ENCODE measurements around the gene COL19A1.
A peak's percentile ranks its signal among the peaks of the same experiment; 100 is the strongest.

Gene COL19A1

DNA sequence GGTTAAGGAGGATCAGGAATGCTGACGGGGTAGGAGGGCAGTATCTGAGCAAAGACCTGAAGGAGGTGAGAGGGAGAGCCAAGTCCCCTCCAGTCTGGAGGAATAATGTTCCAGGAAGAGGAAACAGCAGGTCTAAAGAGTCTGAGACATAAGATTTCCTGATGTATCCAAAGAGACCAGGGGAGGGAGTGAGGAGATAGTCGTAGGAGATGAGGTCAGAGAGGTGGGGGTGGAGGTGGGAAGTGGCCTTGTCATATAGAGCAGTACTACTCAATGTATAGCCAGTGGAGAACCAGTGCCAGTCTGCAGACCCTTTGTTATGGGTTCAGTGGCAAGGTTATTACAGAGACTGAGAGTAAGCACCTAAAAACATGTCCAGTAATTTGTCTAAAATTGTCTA, 305.9 kb downstream of the COL19A1 start:
- no peak for DNase-seq (ENCODE audit: low spot score)

DNA sequence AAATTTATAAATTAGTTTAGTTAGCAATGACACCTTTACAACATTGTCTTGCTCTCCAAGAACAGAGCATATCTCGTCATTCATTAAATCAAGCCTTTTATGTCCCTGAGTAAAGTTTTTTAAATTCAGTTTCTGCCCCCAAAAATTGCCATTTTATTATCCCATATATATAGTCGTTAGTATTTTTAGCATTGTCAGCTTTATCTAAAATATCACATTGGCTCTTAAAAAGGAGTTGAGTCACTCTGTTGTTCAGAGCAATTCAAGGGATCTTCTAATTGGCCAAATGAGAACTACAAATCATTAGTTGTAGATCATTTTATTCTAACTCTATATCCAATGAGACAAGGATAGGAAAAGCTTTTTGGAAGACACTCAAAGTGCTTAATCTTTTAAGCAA, 309.4 kb downstream of the COL19A1 start:
- DNase-seq (ENCODE audit: low spot score) = no peak

DNA sequence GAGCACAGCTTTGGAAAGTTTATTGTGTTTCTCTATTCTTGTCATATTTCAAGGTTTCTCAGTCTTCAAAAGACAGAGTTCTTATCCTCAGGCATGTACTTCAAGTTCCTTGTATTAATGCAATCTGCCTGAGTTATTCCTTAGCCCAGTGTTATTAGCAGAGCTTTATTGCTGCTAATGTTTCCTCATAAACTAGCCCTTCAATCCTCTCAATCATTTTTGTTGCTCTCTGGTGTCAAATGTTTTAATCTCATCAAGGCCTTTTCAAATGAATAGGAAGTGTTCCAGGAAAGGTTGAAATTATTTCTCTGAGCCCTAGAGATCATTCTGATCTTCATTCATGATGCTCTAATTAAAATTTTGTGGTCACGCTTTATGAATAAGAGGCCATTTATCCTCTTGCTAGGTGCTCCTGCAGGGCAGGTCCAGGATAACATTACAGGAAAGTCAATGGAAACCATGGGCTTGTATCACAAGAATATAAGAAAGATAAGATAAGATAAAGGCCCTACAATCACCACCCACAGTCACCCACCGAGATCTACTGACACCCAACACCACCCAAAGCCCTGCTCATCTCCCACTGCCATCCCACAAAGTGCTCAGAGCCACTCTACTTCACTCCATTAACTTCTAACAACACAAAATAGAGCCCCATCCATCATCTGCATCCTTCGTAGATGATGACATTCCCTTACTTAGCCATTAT, 310.6 kb downstream of the COL19A1 start:
- no peak for DNase-seq (ENCODE audit: low spot score)

DNA sequence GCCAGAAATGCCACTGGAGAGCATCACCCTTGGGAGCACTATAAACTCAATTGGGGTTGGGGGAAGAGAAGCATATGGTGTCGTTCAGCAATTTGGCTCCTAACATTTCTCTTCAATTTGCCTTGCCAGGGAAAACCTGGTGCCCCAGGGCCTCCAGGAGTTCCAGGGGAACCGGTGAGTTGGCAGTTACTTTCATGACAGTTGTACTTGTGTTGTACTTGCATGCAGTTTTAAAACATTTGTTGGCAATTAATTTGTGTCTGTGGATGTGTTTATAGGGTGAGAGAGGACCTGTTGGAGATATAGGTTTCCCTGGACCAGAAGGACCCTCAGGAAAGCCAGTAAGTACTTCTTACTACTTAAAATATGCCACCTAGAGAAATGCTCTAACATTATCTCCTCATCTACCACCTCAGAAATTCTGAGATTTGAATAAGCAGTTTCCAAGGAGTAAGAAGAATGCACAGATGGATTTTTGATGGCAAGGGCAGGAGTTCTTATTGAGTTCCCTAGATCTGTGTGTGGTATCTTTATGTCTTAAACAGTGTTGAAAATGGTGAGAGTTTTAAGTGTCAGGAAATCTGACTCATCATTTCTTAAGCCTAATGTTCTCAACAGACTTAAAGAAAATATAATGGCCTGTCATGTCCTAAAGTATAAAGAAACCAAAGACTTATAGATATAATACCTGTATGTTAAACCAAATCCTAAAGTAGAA, 314.0 kb downstream of the COL19A1 start:
- DNase-seq (ENCODE audit: low spot score) = no peak

DNA sequence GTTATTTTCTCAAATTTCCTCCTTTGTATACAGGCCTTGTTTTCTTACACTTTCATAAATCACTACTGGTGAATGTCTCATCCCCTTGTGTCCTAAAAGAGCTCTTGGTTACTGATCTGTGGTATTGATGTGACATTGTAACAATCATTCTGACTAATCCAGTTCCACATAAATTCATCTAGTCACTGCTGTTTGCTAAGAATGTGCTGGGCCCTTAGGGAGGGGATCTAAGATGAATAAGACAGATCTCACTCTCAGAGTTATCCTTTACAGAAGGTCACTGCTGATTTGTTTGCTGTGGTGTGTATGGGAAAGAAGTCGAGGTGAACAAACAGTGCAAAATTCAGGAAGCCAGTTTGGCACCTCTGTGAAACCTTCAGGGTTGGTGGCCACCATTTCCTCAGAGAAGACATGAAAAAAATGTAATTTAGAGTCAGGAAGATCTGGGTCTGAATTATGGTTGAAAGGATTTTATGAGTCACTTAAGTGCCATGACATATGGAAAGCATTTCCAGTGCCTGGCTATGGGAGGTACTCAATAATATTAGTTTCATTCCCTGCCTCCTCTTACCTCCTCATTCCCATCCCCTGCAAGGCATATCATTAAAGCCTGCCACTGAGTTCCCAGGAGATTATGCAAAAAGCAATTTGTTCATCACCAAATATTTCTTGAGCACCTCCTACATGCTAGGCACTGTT, 314.7 kb downstream of the COL19A1 start:
- DNase-seq (ENCODE audit: low spot score) = no peak

DNA sequence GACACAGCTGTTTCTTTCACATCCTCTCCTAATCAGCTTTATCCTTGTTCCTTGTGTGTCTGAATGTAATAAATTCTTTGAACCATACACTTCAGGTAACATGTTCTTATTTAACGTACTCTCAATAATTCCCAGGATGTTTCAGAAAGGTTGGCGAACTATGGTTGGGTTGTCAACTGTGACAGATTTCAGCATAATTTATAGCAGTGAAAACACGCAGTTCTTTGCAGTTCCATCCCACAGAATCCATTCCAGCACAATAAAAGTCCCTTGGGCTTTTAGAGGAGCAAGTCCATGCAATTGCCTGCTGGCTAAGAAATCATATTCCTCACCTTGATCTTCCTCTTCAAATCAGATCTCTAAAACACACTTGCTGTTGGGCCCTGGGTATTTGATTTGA, 317.2 kb downstream of the COL19A1 start:
- DNase-seq (ENCODE audit: low spot score) = no peak

DNA sequence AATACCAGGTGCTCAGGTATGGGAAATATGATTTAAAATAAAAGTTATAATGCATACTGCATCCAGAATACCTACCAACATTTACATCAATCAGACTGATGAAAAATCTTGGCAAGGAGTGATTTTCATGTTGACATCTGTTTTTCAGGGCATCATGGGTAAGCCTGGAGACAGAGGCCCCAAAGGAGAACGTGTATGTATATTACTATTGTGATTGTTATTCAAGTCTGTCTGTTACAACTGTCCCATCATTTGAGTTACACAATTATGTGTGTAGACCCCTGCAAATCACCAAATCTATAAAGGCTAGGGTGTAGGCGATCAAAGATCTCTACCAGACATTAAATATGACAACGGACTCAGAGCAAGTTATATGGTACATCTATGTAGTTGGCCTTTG, 318.4 kb downstream of the COL19A1 start:
- DNase-seq (ENCODE audit: low spot score) = no peak

DNA sequence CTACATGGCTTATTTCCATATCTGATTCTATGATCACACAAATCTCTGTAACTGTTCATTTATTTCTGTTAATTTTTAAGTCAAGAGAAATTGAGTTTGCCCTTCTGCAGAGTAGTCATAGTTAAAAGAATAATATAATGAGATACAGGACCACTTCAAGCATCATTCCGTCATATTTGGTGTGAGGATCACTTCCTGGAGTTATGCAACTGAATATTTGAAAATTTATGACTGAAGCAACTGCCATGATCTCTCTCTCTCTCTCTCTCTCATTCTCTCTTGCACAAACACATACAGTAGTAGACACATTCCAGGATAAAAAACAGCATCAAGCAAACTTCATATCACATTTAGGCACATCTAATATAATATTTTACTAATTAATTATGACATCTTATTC, 320.1 kb downstream of the COL19A1 start:
- DNase-seq (ENCODE audit: low spot score) = no peak

DNA sequence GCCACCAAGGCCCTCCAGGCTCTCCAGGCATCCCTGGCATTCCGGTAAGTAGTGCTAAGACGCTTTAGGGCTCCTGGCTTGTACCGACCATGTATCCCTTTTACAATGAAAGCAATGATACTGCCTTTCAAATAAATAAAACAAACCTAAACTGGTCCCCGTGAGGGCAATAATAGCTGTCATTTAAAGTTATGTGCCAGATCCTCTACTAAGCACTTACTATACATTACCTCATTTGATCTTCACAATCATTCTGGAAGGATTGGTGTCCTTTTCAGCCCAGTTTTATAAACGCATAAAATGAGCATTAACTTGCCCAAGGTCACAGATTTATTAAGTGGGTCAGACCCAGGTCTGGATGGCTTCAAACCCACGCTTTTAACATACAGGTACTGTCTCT, 321.8 kb downstream of the COL19A1 start:
- DNase-seq (ENCODE audit: low spot score) = no peak

DNA sequence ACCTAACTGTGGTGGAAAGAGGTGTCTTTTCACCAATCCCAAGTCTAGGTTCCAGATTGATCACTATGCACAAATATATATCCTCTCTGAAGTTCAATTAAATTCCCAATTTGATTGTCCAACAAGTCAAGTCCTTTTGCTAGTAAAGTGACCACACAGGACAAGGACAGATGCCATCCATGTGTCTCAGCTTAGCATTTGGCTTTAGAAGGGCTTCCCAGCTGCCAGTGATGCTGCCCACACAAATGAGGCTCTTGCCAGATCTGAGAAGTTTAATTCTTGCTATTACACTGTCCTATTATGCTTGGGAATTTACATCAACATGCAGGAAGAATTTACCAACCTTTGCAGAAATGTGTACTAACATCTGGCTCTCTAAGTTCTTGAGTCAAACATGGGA, 328.1 kb downstream of the COL19A1 start:
- no peak for DNase-seq (ENCODE audit: low spot score)

DNA sequence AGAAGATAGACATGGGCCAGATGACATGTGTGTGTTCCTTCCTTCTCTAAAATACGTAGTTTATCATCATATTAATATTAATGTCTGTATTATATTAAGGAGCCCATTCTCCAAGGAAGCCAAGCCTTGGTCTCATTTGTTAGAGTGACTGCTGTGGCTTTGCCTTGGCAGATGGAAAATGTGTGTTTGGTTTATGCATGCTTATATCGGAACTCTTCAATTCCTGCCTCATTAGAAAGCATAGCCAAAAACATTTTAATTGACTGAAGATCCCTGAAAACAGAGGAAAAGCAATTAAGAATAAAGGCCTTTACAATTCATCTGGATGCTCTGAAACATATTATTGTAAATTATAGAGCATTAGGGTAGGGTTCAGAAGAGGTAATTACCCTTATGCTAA, 330.2 kb downstream of the COL19A1 start:
- no peak for DNase-seq (ENCODE audit: low spot score)

DNA sequence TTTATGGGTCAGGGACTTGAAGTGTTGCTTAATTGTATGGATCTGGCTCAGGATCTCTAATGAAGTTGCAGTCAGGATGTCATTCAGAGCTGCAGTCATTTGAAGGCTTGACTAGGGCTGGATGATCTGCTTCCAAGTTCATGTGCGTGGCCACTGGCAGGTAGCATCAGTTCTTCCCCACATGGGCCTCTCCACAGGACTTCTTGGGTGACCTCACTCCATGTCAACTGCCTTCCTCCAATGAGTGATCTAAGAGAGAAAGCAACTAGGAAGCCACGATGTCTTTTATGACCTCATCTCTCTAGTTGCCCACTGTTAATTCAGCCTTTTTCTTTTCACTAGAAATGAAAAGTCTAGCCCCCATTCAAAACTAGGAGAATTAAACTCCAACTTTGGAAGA, 332.4 kb downstream of the COL19A1 start:
- no peak for DNase-seq (ENCODE audit: low spot score)

DNA sequence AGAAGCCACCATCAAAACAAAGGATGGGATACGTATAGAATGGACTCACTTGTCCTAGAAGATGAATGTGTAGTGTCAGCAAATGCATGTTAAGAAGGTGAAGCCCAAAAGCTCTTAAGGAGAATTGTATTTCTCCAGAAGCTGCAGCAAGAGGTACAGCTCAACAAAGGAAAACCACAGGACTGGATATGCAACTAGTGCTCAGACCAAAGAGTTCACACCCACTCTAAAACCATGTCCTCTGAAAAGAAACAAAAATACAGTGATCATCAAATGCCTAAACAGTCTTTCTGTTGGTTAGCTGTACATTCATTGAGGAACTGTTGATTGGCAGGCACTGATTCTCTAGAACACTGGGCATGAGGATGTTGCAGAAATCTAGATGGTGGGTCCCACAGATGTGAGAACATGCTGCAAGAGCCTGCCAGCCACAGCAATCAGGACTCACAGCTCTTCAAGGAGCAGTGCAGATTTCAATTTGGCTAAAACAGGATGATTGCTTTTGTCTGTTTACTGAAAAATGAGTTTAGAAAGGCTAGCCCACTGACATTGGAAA, 342.0 kb downstream of the COL19A1 start:
- no peak for DNase-seq (ENCODE audit: low spot score)

DNA sequence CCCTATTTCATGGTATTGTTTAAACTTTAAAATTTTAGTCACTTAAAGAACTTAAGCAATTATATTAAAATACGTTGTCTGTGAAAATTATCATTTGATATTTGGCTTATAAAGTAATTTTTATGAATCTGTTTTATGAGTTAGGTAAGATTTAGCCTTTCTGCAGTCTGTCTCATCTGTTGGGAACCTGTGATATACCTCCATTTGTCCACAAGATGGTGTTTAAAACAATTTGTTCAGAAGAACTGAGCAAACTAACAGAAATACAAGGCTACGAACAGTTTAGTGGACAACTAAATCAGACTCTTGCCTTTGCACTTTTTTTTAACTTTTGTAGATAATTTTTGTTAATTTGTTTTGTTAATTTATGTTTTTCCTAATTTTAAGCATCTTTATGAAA, 344.1 kb downstream of the COL19A1 start:
- peak; percentile 12 for DNase-seq (ENCODE audit: low spot score)

DNA sequence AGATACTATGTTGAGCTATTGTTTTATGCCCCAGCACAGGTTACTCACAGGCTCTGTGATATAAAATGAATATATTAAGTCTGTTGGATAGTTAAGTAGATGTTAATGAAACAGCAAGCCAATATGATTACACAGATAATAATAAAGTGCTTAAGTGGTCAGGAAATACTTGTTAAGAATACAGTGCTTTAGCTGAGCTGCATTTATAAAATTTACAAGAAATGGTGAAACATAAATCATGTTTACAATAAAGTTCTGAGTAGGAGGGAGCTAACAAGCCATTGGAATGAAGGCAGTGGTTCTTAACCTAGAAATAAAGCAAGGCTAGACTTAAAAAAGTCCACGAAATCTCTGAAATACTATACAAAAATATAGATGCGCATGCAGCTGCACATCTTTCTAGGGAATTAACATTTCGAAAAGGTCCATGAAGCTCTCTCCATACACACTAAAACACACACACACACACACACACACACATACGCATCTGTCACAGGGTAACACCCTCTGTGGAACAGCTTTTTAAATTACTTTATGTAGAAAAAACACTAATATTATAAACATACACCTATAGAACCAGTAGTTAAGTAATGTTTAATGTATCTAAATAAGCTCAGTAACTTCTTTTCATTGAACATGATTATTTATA, 349.2 kb downstream of the COL19A1 start:
- no peak for DNase-seq (ENCODE audit: low spot score)

DNA sequence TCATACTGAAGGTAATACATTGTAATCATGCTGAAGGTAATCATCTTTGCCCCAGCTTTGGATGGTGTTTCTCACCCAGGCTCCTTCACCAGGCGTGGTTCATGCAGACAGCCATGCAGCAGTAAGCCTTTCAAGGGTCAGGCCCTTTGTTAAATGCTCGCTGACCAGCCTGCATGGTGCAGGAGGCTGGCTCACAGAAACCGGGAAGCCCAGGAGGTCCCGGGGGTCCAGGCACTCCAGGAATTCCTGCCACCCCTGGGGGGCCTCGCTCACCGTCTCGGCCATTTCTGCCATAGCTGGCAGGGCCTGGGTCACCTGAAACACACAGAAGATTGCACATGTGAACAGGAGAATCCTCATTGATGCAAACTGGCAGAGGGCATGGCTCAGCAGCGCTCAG, 350.4 kb downstream of the COL19A1 start:
- DNase-seq (ENCODE audit: low spot score) = no peak

DNA sequence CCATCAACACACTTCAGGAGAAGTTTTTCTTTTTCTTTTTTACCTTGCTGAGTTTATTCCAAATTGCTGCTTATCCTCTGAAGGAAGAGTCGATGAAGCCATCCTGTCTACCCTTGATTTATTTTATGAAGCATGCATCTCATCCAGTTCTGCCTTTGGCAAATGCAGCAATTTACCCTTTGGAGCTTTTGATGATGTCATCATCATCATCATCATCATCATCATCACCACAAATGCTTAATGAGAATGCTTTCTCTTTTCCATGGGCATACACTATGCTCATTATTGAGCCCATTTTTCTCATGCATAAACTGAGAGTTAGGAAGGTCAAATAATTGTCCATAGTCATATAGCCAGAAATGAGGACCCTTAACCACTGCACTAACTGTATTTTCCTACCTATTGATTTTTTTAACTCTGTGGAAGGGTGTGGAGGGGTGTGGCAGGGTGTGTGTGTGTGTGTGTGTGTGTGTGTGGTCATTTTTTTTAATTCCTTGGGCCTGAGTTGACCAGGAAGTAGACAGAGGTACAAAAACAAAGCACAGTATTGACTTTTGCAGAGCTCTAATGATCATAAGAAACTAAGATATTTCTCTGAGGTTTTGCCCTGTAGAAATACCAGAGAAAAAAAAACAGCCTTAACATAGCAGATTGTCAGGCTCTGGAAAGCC, 353.7 kb downstream of the COL19A1 start:
- no peak for DNase-seq (ENCODE audit: low spot score)

DNA sequence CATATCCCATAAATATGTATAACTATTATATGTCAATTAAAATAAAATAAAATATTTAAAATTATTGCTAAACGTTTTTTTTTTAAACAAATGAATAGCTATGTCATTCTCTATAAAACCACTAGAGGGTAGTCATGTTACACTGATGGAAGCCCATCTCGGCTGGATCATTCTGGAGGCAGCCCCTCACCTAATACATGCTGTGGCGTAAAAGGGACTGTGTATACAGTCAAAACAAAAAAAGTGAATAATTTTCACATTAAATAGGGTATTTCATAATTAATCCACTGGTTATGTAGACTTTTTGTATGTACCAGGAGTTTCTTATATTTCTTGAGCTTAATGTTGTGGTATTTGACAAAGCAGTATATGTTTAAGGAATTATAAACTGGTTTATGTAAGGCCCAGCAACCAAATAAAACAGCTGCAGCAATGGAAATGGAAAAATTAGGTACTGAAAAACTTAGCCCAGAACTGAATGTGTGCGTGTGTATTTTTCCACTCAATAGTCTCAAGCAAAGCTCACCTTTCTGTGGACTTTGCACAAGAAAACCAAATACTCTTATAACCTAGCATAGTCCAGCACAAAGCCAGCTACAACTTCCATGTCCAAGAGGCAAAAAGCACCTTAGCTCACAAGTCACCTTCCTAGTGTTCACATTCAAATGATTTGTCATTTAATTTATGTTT, 354.8 kb downstream of the COL19A1 start:
- DNase-seq (ENCODE audit: low spot score) = no peak

DNA sequence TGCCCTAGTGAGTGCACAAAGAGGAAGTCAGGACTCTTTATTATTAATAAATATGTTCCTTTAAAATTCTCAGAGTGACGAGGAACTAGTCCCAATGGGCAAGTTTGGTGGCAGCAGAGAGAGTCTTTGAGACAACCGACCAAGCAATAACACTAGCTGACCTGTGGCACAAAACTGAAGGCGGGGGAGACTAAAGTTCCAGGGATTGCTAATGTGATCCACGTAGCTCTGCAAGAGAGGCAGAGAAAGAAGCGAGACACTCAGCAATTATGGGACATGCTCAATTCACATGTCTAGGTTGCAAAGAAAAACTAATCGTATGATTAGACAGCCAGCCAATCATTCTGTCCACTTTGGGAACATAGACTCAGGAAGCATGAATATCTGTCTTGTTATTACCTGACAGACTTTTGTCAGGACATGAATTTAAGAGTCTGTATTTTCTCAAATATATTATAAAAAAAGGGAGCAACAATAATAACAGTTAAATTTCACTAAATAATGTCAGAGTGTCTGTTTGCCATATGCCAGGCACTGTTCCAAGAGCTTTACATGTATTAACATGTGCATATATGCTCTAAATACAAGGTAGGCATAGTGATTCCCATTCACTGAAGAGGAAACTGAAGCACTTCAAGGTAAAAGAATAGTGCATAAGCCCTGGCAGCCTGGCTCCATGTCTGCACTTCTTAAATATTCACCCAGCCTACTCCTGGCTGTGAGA, 355.5 kb downstream of the COL19A1 start:
- DNase-seq (ENCODE audit: low spot score) = no peak

DNA sequence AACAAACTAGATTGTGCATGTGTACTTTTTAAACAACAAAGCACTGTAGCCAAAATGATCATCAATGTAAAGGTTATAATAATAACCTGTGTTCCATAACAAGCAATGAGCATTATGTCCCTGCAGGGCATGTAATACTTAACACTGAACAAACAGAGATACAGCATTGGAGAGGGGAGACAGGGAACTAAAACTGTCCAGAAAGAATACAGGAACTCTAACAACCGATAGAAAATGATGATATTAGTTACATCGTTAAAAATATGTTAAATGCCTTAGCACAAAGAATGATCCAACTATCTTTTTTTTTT, 356.0 kb downstream of the COL19A1 start:
- no peak for DNase-seq (ENCODE audit: low spot score)

DNA sequence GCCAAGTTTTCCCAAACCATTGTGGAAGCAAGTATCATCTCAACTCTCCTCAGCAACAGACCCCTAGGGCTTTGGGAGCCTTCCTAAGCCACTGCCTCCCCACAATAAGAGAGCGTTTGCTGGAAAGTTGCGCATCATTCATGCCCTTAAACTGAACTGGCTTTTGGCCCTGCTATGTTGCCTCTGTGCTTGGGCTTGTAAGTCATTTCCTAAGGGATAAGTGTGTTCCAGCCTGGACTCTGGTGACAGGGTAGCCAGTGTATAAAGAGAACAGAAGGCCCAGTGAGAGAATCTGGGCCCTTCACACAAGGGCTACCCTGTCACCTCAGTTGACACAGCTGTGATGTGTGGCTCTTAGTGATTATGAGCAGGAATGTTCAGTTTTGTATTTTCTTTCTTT, 358.7 kb downstream of the COL19A1 start:
- no peak for DNase-seq (ENCODE audit: low spot score)

Measured in HuH-7.5 (cell line).